Measurements from ENCODE around the gene GAK. TPM values are rescaled to one million over a fixed set of nuclear protein-coding genes. Genes with fewer than 3 reads are reported as not detected.

GAK gene
- total and polyA plus RNA-seq, 8 donors, result 47.5 to 226 (median 64.8) TPM

GRCh38 chr4:827209-828081 is 104.7 kb downstream of the GAK start:
- H3K9me3 ChIP-seq, result no peaks in the 10 kb centered on the region
- peaks cover 0 to 4% (median 0%) of the 10 kb centered on the region in 3 donors for H3K4me1 ChIP-seq
- DNase-seq (peak in 4 of 6 donors; percentile 13 to 72 (median 29)), ATAC-seq (no peak), FAIRE-seq (no peak)
- H3K27ac ChIP-seq, result no peak overlapping the region
- intact Hi-C loops (cut with DNase I), result no loop called here
- no peaks in the 10 kb centered on the region for H3K36me3 ChIP-seq
- H3K4me3 ChIP-seq, result no peak overlapping the region
- H3K27me3 ChIP-seq, result peaks cover 0 to 17% (median 5%) of the 10 kb centered on the region in 4 donors
- no peak for TF ChIP-seq CTCF (IDR thresholded peaks at IDR 0.05)
- 51 to 70% methylated on average over 12 to 20 of the region's 20 CpGs for WGBS, 2 donors

- H3K27ac ChIP-seq, result no peak overlapping the region
- FAIRE-seq, result no peak
- H3K36me3 ChIP-seq, result no peaks in the 10 kb centered on the region
- ATAC-seq, result no peak
- H3K4me1 ChIP-seq, result peaks cover 0 to 4% (median 0%) of the 10 kb centered on the region in 3 donors
- TF ChIP-seq CTCF (IDR thresholded peaks at IDR 0.05), result no peak
- intact Hi-C loops (cut with DNase I), result no loop called here
- H3K4me3 ChIP-seq, result peak overlapping the region in 1 of 4 donors; percentile 7
- WGBS, 2 donors, result 6% methylated on average over 43 to 75 of the region's 75 CpGs
- DNase-seq, result peak in 3 of 6 donors; percentile 36 to 73 (median 60)
- H3K27me3 ChIP-seq, result peaks cover 0 to 17% (median 5%) of the 10 kb centered on the region in 4 donors
- H3K9me3 ChIP-seq, result no peaks in the 10 kb centered on the region
Observed at GRCh38 chr4:826508-827208, 105.5 kb downstream of the GAK start.

- Histone ChIP-seq H3K9me3 (no peaks in the 10 kb centered on the region), H3K27me3 (peaks cover 0 to 19% (median 5%) of the 10 kb centered on the region in 4 donors), H3K4me3 (peak within 1 kb of the TSS in 2 of 4 donors; percentile 31 to 41), H3K27ac (no peak within 1 kb of the TSS), H3K4me1 (peaks cover 0 to 4% (median 0%) of the 10 kb centered on the region in 3 donors), H3K36me3 (no peaks in the 10 kb centered on the region)
- no peak for TF ChIP-seq CTCF (IDR thresholded peaks at IDR 0.05)
- intact Hi-C loops (cut with DNase I), result no loop called here
- peak in 5 of 6 donors; percentile 14 to 71 (median 58) for DNase-seq
- FAIRE-seq, result no peak
- WGBS, 2 donors, result 3 to 13% methylated on average over 3 to 31 of the region's 61 CpGs
- peak in 3 of 4 donors; percentile 24 to 62 (median 26) for ATAC-seq
Observed at GRCh38 chr4:825971-826330, 106.2 kb downstream of the GAK start, which contains the start of gene CPLX1. CPLX1 (minus strand) TSS chr4:826129; CDS start chr4:824522, 1,607 bp downstream.

GRCh38 chr4:825063-825970 is 106.8 kb downstream of the GAK start:
- H3K9me3 ChIP-seq, result no peaks in the 10 kb centered on the region
- 4 to 7% methylated on average over 49 to 94 of the region's 94 CpGs for WGBS, 2 donors
- H3K4me3 ChIP-seq, result peak overlapping the region in 2 of 4 donors; percentile 31 to 41
- peaks cover 0 to 20% (median 5%) of the 10 kb centered on the region in 4 donors for H3K27me3 ChIP-seq
- intact Hi-C loops (cut with DNase I), result no loop called here
- DNase-seq (peak in 5 of 6 donors; percentile 13 to 75 (median 40)), FAIRE-seq (no peak), ATAC-seq (peak; percentile 34 to 76 (median 60))
- H3K4me1 ChIP-seq, result peaks cover 0 to 4% (median 0%) of the 10 kb centered on the region in 3 donors
- H3K36me3 ChIP-seq, result no peaks in the 10 kb centered on the region
- H3K27ac ChIP-seq, result no peak overlapping the region
- TF ChIP-seq CTCF (IDR thresholded peaks at IDR 0.05), result no peak

All from pancreas (tissue), 10 donors.